ENCODE measurements around the gene SF3A1.
"Not testable (repeated sequence)": the region's sequence is repeated elsewhere in the genome, so short reads cannot be mapped to it uniquely, and the experiment has no call there.

SF3A1 gene

DNA sequence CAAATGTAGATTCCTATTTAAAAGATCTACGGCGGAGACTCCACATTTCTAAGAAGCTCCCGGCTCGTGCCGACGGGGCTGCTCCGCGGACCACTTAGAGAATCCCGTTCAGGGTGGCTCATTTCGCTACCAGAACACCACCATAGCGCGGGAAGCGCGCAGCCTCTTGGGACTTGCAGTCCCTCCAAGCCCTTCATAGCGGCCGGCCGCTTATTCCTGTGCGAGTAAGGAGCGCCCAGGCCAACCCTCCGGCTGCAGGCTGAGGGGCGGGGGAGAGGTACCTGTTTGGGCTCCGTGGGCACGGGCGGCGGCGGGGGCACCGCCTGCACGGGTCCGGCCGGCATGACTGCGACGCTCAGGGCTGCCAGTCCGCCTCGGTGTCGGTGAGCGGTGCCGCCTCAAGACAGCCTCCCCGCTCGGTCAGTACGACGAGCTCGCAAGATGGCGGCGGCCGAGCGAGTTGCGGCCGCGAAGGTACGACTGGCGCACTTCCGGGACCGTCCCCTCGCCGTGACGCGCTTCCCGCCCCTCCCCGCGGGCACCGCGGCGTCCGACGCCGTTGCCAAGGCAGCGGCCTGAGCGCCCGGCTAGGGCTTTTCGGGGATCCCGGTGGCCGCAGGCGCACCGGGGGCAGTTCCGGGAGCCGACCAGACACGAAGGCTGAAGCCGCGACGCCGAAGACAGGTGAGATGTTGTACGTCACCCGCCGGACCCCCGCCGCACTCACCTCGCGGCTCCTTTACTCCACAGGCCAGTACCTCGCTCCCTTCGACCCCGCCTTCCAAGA lies at the start of gene SF3A1, which contains the start of gene CCDC157:
TSS of gene SF3A1 (minus strand) at position 446 of the 787 bp plus-strand sequence. CDS start at position 344, 102 bp downstream.
TSS of gene CCDC157 (plus strand) at position 559 of the 787 bp plus-strand sequence. CDS start 8,994 bp downstream, outside the sequence.
- H3K4me3 ChIP-seq (ENCODE audit: low read depth, low read length) = peak within 1 kb of the TSS; percentile 90

DNA sequence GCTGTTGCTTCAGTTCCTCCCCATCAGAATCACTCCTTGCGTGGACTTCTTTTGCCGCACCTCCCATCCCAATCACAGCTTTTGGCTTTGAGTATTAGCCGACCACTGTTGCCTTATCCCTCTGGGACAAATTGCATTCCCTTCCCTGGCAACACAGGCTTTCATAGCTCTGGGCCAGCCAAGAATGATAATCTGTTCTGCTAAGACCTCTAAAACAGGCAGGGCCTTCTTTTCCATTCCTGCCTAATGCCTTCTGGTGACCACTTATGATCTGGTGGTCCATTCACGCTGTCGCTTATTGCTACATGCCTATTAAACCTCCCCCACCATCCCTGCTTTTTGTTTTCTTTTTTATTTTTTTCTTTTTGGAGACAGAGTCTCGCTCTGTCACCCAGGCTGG lies 49.7 kb upstream of the SF3A1 start:
- H3K4me3 ChIP-seq (ENCODE audit: low read depth, low read length) = no peak overlapping the region

DNA sequence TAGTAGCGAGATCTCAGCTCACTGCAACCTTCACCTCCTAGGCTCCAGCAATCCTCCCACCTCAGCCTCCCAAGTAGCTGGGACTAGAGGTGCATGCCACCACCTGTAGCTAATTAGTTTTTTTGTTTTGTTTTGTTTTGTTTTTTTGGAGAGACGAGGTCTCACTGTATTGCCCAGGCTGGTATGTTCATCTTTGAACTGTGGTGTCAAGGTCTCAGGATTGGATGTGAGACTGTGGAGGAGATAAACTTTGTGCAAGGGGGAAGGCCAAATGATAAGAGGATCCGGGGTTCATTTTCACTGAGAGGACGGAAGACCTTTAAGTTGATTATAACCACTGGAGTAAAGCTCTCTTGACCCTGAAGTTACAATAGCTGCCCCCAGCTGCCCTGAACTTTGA lies 49.0 kb upstream of the SF3A1 start:
- no peak overlapping the region for H3K4me3 ChIP-seq (ENCODE audit: low read depth, low read length)

- no peak overlapping the region for H3K4me3 ChIP-seq (ENCODE audit: low read depth, low read length)
These were observed 47.6 kb upstream of the SF3A1 start for GRCh38 chr22:30404307-30404706.

DNA sequence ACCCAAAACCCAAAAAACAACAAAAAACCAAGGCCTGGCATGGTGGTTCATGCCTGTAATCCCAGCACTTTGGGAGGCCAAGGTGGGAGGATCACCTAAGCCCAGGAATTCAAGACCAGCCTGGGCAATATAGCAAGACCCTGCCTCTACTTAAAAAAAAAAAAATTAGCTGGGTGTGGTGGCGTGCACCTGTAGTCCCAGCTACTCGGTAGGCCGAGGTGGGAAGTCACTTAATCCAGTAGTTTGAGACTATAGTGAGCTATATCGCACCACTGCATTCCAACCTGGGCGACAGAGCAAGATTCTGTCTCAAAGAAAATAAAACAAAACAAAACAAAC lies 46.0 kb upstream of the SF3A1 start:
- H3K4me3 ChIP-seq (ENCODE audit: low read depth, low read length) = not testable (repeated sequence)

DNA sequence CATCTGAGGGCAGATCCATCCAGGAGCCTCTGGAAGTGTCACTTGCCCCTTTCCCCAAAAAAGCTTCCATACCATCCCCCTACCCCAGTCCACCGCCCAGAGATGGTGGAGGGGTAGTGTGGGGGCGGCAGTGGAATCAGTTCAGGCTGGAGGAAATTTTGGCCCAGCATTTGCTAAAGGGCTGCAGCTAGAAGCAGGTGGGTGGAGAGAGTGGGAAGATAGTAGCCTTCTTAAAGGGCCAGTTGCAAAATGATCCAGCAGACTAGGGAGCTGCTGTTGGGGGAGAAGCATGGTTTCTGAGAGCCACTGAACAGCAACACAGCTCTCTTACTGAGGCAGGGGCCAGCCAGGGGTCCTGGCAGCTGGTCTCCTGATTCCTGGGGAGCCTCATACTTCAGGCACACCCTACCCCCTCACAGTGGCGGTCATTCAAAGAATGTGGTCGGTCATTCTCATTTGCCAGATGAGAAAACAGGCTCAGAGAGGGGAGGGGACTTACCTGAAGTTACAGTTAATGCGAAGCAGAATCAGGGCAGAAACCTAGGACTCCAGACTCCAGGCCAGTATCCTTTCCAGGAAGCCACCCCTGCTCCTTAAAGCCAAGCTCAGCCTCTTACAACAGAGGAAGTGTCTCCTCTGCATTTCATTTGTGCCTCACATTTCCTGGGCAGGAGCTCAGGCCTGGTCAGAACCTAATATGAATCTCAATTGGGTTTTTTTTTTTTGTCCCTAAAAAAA lies 45.5 kb upstream of the SF3A1 start:
- H3K4me3 ChIP-seq (ENCODE audit: low read depth, low read length) = no peak overlapping the region

DNA sequence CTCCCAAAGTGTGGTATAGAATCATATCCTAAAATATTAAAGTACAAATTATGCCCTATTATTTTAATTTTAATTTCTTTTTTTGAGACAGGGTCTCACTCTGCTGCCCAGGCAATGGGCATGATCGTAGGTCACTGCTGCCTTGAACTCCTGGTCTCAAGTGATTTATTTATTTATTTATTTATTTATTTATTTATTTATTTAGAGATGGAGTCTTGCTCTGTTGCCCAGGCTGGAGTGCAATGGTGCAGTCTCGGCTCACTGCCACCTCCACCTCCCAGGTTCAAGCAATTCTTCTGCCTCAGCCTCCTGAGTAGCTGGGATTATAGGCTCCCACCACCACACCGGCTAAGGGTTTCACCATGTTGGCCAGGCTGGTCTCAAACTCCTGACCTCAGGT lies 44.3 kb upstream of the SF3A1 start:
- H3K4me3 ChIP-seq (ENCODE audit: low read depth, low read length) = not testable (repeated sequence)

DNA sequence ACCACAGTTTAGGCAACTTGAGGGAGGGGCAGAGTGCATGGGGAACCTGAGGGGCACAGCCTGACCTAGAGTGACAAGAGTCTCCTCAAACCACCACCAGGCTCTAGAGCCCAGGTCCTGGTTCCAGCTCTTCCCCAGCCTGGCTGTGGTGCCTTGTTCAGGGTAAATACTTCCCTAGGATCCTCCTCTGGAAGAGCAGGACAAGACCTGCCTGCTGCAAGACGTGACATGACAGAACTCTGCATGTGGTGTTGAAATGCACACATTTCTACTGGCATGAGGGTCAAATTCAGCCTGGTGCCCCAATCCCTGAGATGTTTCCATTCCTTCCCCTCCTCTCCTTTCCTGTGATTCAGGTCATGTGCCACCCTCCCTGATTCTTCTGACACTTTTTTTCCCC lies 43.5 kb upstream of the SF3A1 start:
- no peak overlapping the region for H3K4me3 ChIP-seq (ENCODE audit: low read depth, low read length)

DNA sequence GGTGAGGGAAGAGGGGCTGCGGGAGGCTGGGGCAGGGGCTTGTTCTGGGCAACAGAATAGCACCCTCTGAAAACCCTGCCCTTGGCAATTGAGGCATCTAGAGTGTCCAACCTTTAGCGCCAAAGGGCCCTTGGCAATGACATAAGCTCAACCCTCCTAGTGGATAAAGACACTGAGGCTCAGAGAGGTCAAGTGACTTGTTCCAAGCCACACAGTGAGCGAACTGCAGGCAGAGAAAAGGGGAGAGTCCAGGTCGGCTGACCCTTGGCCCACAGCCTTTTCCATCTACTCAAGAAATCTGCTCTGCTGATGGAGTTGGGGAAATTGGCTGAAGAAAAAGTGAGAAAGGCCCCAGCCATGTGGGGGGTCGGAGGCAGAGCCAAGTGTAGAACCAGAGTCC lies 43.0 kb upstream of the SF3A1 start:
- H3K4me3 ChIP-seq (ENCODE audit: low read depth, low read length) = no peak overlapping the region

GRCh38 chr22:30398685-30399680 lies 42.3 kb upstream of the SF3A1 start:
- no peak overlapping the region for H3K4me3 ChIP-seq (ENCODE audit: low read depth, low read length)

DNA sequence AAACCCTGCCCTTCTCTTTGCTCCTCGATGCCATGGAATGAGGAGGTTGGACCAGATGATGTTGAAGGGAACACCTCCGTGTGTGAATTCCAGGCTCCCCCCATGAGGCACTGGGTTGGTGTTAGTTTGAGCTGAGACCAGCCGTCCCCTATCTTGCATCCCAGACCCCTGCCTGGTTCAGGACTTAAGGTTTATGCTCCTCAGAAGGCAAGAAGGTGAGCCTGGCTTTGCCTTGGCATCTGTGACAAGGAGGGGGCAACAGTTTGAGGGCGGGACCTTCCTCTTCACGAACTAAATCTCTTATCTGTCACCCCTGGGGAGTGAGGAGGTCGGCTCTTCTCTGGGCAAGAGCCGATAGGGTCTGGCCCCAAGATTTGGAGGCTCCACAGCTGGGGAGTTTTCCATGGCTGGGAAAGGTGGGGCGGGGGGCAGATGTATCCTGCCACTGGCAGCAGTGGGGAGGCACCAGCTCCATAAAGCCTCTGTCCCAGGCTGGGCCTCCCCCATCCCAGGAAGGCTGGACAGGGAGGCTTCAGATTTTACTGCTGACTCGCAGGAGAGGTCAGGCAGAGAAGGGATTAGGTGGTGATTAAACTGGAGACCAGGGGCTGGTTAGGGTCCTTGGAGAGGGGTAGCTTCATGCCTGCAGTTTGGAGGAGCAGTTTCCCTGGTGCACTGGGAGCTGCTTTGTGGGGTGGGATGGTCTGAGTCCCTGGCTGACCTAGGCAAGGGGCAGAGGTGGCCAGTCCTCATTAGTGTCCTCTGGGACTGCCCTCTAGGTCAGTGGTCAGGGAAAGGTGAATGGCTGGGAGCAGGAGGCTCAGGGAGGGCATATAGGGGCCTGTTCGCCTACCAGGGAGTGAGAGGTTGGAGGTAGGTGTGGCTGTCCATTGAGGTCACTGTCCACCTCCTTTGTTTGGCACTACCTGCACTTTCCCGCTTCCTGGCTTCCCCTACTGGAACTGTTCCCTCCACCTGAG lies 41.3 kb upstream of the SF3A1 start:
- peak overlapping the region; percentile 53 for H3K4me3 ChIP-seq (ENCODE audit: low read depth, low read length)

GRCh38 chr22:30396871-30397655 lies 40.4 kb upstream of the SF3A1 start, which contains the start of gene SEC14L2:
TSS of gene SEC14L2 (plus strand) at chr22:30397018. CDS start at chr22:30397117, 99 bp downstream.
- H3K4me3 ChIP-seq (ENCODE audit: low read depth, low read length) = peak within 1 kb of the TSS; percentile 53

DNA sequence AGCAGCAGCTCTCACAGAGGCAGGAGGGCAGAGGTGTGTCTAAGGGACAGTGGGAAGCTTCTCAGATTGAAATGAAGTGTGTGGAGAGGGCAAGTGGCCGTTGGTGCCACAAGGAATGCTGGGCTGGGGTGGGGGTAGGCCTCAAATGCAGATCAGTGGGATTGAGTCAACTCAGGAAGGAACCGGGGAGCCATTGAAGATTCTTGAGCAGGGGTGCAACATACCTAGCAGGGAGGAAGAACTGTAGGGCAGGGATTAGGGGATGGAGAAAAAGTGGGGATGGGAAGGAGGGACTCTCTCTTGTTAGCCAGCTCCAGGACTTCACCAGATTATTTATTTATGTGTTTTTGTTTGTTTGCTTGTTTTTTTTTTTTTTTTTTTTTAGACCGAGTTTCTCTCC lies 37.2 kb upstream of the SF3A1 start:
- H3K4me3 ChIP-seq (ENCODE audit: low read depth, low read length) = no peak overlapping the region

DNA sequence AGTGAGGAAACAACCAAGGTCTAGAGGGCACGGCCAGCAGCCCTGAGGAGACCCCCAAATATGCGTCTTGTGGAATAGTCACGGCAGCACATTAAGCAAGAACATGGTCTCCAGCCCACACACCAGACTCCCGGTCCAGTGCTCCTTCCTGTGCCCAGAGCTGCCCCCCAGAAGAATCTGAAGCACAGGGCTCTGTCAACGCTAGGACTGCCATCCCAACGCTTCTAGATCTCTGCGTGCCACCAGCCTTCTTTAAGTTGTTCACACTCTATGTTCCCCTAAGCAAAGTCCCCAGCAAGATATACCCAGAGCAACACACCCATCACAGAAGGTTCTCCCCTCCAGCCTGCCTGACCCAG lies 36.6 kb upstream of the SF3A1 start:
- no peak overlapping the region for H3K4me3 ChIP-seq (ENCODE audit: low read depth, low read length)

DNA sequence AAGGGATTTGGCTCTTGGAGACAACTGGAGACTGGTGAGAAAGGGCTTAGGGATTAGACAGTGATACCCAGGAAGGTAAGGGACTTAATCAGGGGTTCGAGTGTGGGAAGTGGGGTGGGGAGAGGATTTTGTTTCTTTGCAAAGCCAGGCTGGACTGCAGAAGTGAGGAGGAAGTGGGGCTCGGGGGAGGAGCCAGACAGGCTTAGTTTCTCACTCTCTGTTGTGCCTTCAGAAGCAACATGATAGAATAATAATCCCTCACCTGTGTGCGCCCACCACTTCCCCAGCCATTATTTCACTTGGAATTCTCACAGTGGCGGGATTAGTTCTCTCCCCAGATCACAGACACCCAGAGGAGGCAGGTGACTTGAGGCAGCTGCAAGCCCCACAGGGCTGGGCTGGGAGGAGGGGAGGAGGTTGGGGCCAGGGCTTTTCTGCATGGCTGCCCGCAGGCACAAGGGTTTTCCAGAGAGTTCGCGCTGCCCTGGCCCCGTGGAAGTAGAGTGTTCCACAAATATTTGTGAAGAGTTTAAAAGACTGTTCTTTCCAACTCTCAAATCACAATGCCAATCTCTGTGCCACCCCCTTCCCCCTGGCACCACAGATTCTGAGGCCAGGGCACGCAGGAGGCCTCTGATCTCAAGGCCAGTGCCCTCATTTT lies 36.1 kb upstream of the SF3A1 start:
- H3K4me3 ChIP-seq (ENCODE audit: low read depth, low read length) = no peak overlapping the region

- H3K4me3 ChIP-seq (ENCODE audit: low read depth, low read length) = no peak overlapping the region
These were observed 34.4 kb upstream of the SF3A1 start for GRCh38 chr22:30390974-30391691.

- H3K4me3 ChIP-seq (ENCODE audit: low read depth, low read length) = peak within 1 kb of the TSS; percentile 45
These were observed 30.5 kb upstream of the SF3A1 start, which contains the start of gene RNF215 for GRCh38 chr22:30386960-30387827. TSS of gene RNF215 (minus strand) at chr22:30387411. CDS start at chr22:30387313, 98 bp downstream.

Data from iPS-11a (cell line).